ENCODE results near the gene SNN. TPM values are rescaled to one million over a fixed set of nuclear protein-coding genes. Genes with fewer than 3 reads are reported as not detected.

Gene SNN
- total and polyA plus RNA-seq, 2 of the 4 experiments (the other 2 are of a cell fraction), result 10.0 to 13.0 TPM

DNA sequence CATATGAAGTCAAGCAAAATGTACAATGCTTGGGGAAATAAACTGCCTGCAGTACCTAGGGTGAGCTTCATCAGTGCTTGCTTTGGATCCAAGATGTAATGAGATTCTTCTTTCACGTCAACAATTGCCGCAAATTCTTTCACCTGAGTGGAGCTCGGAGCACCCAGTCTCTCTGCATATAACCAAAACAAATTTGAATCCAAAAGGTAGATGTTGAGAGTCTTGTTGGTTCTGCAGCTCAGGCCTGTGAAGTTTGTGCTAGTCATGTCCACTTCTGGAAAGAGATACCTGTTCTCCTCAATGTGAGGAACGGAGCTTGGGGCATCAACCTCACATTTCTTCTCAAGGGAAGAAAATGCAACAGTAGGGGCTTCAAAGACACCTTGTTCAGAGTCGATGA is 23.0 kb downstream of the SNN start:
- H4K20me1 ChIP-seq (ENCODE audit: insufficient read depth, low read length), result peaks cover 24% of the 10 kb centered on the region
- H2BK15ac ChIP-seq (ENCODE audit: low read depth, low read length), result no peak overlapping the region
- H3K9me1 ChIP-seq (ENCODE audit: insufficient read depth, low read length), result peaks cover 5% of the 10 kb centered on the region
- peaks cover 11% of the 10 kb centered on the region for H3K4me1 ChIP-seq (ENCODE audit: control insufficient read depth, insufficient read depth, low read length)
- no peak overlapping the region for H4K8ac ChIP-seq (ENCODE audit: low read depth in 2 of 2, low read length in 2 of 2)
- no peak overlapping the region for H3K27ac ChIP-seq (ENCODE audit: insufficient read depth, low read length)
- H2AK5ac ChIP-seq (ENCODE audit: low read depth, low read length), result no peak overlapping the region
- in situ Hi-C loops (cut with MboI; ENCODE audit: low sequenced_read_pairs), result no loop called here
- no peak overlapping the region for H4K5ac ChIP-seq (ENCODE audit: low read depth, low read length)
- intact Hi-C loops (cut with micrococcal nuclease), result no loop called here
- ATAC-seq (ENCODE audit: low read depth) (no peak), DNase-seq (no peak)
- POLR2A ChIA-PET (ENCODE audit: unreplicated experiment), result no interaction called here
- H3K36me3 ChIP-seq (ENCODE audit: control insufficient read depth, insufficient read depth, low read length), result peaks cover 36% of the 10 kb centered on the region
- no peak overlapping the region for H3K9ac ChIP-seq (ENCODE audit: low read depth, low read length)
- no peak overlapping the region for H3K4me2 ChIP-seq (ENCODE audit: low read depth, low read length)
- H2BK20ac ChIP-seq (ENCODE audit: low read depth, low read length), result no peak overlapping the region
- no peaks in the 10 kb centered on the region for H3K27me3 ChIP-seq (ENCODE audit: control insufficient read depth, insufficient read depth, low read length)
- CTCF ChIA-PET, result interaction anchor here (1.2 kb wide), 1 partner anchor 9 kb away, joined by 3 read pairs; no protein-coding TSS in a partner anchor
- H3K4me3 ChIP-seq (ENCODE audit: insufficient read depth, low read depth, low read length), result no peak overlapping the region
- WGBS, 2 experiments (ENCODE audit: extremely low coverage in 2 of 2, insufficient read length in 1 of 2), result no CpG with 5 or more reads among the region's 5 CpGs
- no peak overlapping the region for H3K56ac ChIP-seq (ENCODE audit: extremely low read depth, insufficient read depth, low read length)
- no peak overlapping the region for H3K18ac ChIP-seq (ENCODE audit: low read depth, low read length)
- H2AFZ ChIP-seq (replicated peaks; ENCODE audit: low read length, poor library complexity), result no peak overlapping the region
- no peak overlapping the region for H4K91ac ChIP-seq (ENCODE audit: insufficient read depth, low read depth, low read length)
- no TSS peak for BruUV-seq (replicated peaks)
- no peak overlapping the region for H2AK9ac ChIP-seq (replicated peaks; ENCODE audit: low read depth, low read length, poor library complexity)
- dilution Hi-C loops (cut with HindIII; ENCODE audit: low sequenced_read_pairs, unreplicated experiment), result no loop called here
- no peak overlapping the region for H3K23ac ChIP-seq (ENCODE audit: low read depth, low read length)
- H3K14ac ChIP-seq (replicated peaks; ENCODE audit: low read depth, low read length), result no peak overlapping the region
- H2BK5ac ChIP-seq (ENCODE audit: low read depth, low read length, poor library complexity, severe bottlenecking), result no peak overlapping the region
- H3K79me1 ChIP-seq (ENCODE audit: low read depth in 1 of 2, low read length in 2 of 2), result peaks cover 29 to 64% of the 10 kb centered on the region in 2 experiments
- no peak overlapping the region for H2BK120ac ChIP-seq (ENCODE audit: low read depth, low read length)
- TF ChIP-seq MXI1 (IDR thresholded peaks at IDR 0.05; ENCODE audit: borderline replicate concordance, low read depth, low read length) (no peak), RCOR1 (IDR thresholded peaks at IDR 0.05; ENCODE audit: insufficient replicate concordance, low read length) (no peak), CEBPB (IDR thresholded peaks at IDR 0.05; ENCODE audit: low read depth, low read length) (no peak), RFX5 (IDR thresholded peaks at IDR 0.05; ENCODE audit: low read depth, low read length) (no peak), SMC3 (IDR thresholded peaks at IDR 0.05; ENCODE audit: low read depth, low read length) (no peak), ELK1 (IDR thresholded peaks at IDR 0.05; ENCODE audit: borderline replicate concordance, low read depth, low read length) (no peak), FOS (IDR thresholded peaks at IDR 0.05; ENCODE audit: low read depth, low read length) (no peak), BHLHE40 (IDR thresholded peaks at IDR 0.05; ENCODE audit: low read depth, low read length) (no peak), USF2 (IDR thresholded peaks at IDR 0.05; ENCODE audit: low read depth, low read length) (no peak), NFE2L2 (IDR thresholded peaks at IDR 0.05; ENCODE audit: low read depth, low read length) (no peak), MAFK (IDR thresholded peaks at IDR 0.05; ENCODE audit: low read depth, low read length) (no peak), POLR2A (IDR thresholded peaks at IDR 0.05; ENCODE audit: low read depth, low read length) (no peak), CHD1 (IDR thresholded peaks at IDR 0.05; ENCODE audit: low read depth, low read length) (no peak), MAZ (IDR thresholded peaks at IDR 0.05; ENCODE audit: borderline replicate concordance, low read depth, low read length) (no peak), RAD21 (IDR thresholded peaks at IDR 0.05; ENCODE audit: low read length) (no peak)
- TF ChIP-seq, protein P1, sequence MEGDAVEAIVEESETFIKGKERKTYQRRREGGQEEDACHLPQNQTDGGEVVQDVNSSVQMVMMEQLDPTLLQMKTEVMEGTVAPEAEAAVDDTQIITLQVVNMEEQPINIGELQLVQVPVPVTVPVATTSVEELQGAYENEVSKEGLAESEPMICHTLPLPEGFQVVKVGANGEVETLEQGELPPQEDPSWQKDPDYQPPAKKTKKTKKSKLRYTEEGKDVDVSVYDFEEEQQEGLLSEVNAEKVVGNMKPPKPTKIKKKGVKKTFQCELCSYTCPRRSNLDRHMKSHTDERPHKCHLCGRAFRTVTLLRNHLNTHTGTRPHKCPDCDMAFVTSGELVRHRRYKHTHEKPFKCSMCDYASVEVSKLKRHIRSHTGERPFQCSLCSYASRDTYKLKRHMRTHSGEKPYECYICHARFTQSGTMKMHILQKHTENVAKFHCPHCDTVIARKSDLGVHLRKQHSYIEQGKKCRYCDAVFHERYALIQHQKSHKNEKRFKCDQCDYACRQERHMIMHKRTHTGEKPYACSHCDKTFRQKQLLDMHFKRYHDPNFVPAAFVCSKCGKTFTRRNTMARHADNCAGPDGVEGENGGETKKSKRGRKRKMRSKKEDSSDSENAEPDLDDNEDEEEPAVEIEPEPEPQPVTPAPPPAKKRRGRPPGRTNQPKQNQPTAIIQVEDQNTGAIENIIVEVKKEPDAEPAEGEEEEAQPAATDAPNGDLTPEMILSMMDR (conservative IDR thresholded peaks at IDR 0.05; ENCODE audit: low read depth, low read length), result no peak
- H3K9me3 ChIP-seq (ENCODE audit: control insufficient read depth, insufficient read depth, low read length), result no peaks in the 10 kb centered on the region
- no peak overlapping the region for H3K4ac ChIP-seq (ENCODE audit: low read depth, low read length)
